HepG2 (cell line): ENCODE data around the gene CYP4A22. TPM values are rescaled to one million over a fixed set of nuclear protein-coding genes. Genes with fewer than 3 reads are reported as not detected.

Source experiments
- ADNP ChIP-seq: sonication (generic); formaldehyde crosslinking; IDR thresholded peaks from 2 replicates; pipeline ENCODE4 v1.4.0; 2020; ENCODE audit warnings: missing genetic modification reagents
- CAMTA2 ChIP-seq: sonication (generic); formaldehyde crosslinking; IDR thresholded peaks from 2 replicates; pipeline ENCODE4 v1.4.0; 2020; ENCODE audit warnings: mild to moderate bottlenecking, missing genetic modification reagents, borderline replicate concordance
- FOXK2 ChIP-seq: fragments of 450-650 bp; IDR thresholded peaks from 2 replicates; pipeline ENCODE4 v1.6.1; 2016
- KLF6 ChIP-seq: IDR thresholded peaks from 2 replicates; pipeline ENCODE4 v1.8.0; 2016; ENCODE audit warnings: missing biosample characterization, missing genetic modification reagents
- KMT2A ChIP-seq: sonication (generic); formaldehyde crosslinking; IDR thresholded peaks from 2 replicates; pipeline ENCODE4 v1.4.0; 2020; ENCODE audit warnings: missing genetic modification reagents
- ONECUT2 ChIP-seq: sonication (generic); formaldehyde crosslinking; IDR thresholded peaks from 2 replicates; pipeline ENCODE4 v1.4.0; 2020; ENCODE audit warnings: missing genetic modification reagents
- PAF1 ChIP-seq: IDR thresholded peaks from 2 replicates; pipeline ENCODE4 v1.6.1; 2016; ENCODE audit warnings: missing genetic modification reagents, missing compliant biosample characterization
- SCMH1 ChIP-seq: sonication (generic); formaldehyde crosslinking; IDR thresholded peaks from 2 replicates; pipeline ENCODE4 v1.9.0; 2021; ENCODE audit warnings: missing genetic modification reagents, mild to moderate bottlenecking, borderline replicate concordance
- SP140L ChIP-seq: sonication (generic); formaldehyde crosslinking; IDR thresholded peaks from 2 replicates; pipeline ENCODE4 v1.4.0; 2020; ENCODE audit warnings: missing genetic modification reagents, borderline replicate concordance
- ZFP90 ChIP-seq: sonication (generic); formaldehyde crosslinking; IDR thresholded peaks from 2 replicates; pipeline ENCODE4 v1.8.0; 2022; ENCODE audit warnings: missing genetic modification reagents, mild to moderate bottlenecking, inconsistent platforms, borderline replicate concordance
- ZNF33B ChIP-seq: sonication (generic); formaldehyde crosslinking; IDR thresholded peaks from 2 replicates; pipeline ENCODE4 v1.5.1; 2020; ENCODE audit warnings: mild to moderate bottlenecking, missing genetic modification reagents
- ZNF615 ChIP-seq: sonication (generic); formaldehyde crosslinking; IDR thresholded peaks from 2 replicates; pipeline ENCODE4 v1.5.0; 2020; ENCODE audit warnings: mild to moderate bottlenecking, missing genetic modification reagents, borderline replicate concordance
- ZNF775 ChIP-seq: sonication (generic); formaldehyde crosslinking; IDR thresholded peaks from 2 replicates; pipeline ENCODE4 v1.4.0; 2020; ENCODE audit warnings: missing genetic modification reagents, mild to moderate bottlenecking, moderate library complexity, borderline replicate concordance
- ZNF780A ChIP-seq: sonication (generic); formaldehyde crosslinking; IDR thresholded peaks from 2 replicates; pipeline ENCODE4 v1.8.0; 2022; ENCODE audit warnings: mild to moderate bottlenecking, missing genetic modification reagents, moderate library complexity
- ZNF782 ChIP-seq: sonication (generic); formaldehyde crosslinking; IDR thresholded peaks from 2 replicates; pipeline ENCODE4 v1.4.0; 2020; ENCODE audit warnings: missing genetic modification reagents, mild to moderate bottlenecking, borderline replicate concordance
- ZNF878 ChIP-seq: sonication (generic); formaldehyde crosslinking; IDR thresholded peaks from 2 replicates; pipeline ENCODE4 v1.8.1; 2023; ENCODE audit warnings: mild to moderate bottlenecking, missing genetic modification reagents, moderate library complexity
- polyA plus RNA-seq, 8 experiments: library from polyadenylated mRNA; depleted of rRNA in 3 of 8; stranded (reverse) in 7 of 8; unstranded in 1 of 8; fragments of >200 nt; fragmentation: Illumina TruSeq in 4 of 8; extraction: Trizol in 4 of 8; gene quantifications; 2 replicates each; pipeline versions ENCODE4 v1.2.1 to v1.2.3, GENCODE V29; 2011 to 2016; ENCODE audit warnings: low read depth in 4 of 8, missing spikeins in 1 of 8, mixed read lengths in 1 of 8; ENCODE audit not compliant: insufficient read depth in 1 of 8
- total RNA-seq, 5 experiments: library from RNA; depleted of rRNA; stranded (reverse); fragments of >200 nt; fragmentation: Illumina TruSeq; extraction: Trizol; gene quantifications; 2 replicates each; pipeline ENCODE4 v1.2.3, GENCODE V29; 2016; ENCODE audit warnings: low read depth in 1 of 5
- TF ChIP-seq, protein P1 (sequence below): sonication (generic); formaldehyde crosslinking; IDR thresholded peaks from 2 replicates; pipeline ENCODE4 v1.4.0; 2020; ENCODE audit warnings: missing genetic modification reagents, borderline replicate concordance
- TF ChIP-seq, protein P2 (sequence below): sonication (generic); formaldehyde crosslinking; IDR thresholded peaks from 2 replicates; pipeline ENCODE4 v1.9.0; 2021; ENCODE audit warnings: missing genetic modification reagents, borderline replicate concordance
- TF ChIP-seq, protein P3 (sequence below): sonication (generic); formaldehyde crosslinking; IDR thresholded peaks from 2 replicates; pipeline ENCODE4 v1.4.0; 2020; ENCODE audit warnings: missing genetic modification reagents
- TF ChIP-seq, protein P4 (sequence below): sonication (generic); formaldehyde crosslinking; IDR thresholded peaks from 2 replicates; pipeline ENCODE4 v1.5.1; 2020; ENCODE audit warnings: mild to moderate bottlenecking, missing genetic modification reagents, borderline replicate concordance

CYP4A22 gene
- total and polyA plus RNA-seq, 2 of the 13 experiments (the other 11 are each of a cell fraction or from before 2014, with no cell fraction given), result not detected

DNA sequence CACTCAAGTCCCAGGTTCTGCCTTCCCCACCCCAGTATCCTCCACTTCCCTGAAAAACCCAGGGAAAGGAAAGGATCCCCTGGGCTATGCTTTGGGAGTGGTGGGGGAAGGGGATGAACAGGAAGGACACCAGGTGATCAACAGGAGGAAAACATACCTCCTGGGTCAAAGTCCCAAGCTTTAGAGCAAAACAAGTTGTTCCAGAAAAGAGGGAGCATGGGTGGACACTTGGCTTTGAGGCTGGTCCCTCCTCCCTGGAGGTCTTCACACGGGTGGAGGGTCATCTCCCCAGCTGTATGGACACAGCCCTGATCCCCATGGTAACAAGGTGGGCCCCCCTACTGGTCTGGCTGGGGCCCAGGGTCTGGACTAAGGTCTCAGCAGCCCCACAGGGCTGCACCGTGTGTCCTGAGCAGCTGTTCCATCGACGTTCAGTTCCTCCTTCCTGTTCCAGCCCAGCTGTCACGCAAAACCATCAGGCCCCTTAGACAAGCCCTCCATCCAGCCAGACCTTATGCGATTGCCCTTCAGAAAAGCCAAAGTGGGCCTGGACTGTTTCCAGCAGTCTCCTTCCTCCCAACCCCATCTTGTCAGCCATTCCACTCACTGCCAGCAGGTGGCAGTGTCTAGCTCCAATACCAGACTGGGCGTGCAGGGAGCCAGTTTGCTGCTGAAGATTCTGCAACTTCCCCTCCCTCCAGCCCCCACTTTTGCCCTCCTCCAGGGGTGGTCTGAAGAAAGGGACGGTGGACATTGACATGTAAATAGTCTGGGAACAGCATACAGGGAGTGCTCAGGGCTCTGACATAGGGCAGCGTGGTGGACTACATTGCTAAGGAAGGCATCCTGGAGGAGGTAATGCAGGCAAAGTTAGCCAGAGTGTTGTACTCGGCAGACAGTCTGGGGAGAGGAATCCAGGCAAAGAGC is 55.5 kb downstream of the CYP4A22 start (continued):
- TF ChIP-seq, protein P1, sequence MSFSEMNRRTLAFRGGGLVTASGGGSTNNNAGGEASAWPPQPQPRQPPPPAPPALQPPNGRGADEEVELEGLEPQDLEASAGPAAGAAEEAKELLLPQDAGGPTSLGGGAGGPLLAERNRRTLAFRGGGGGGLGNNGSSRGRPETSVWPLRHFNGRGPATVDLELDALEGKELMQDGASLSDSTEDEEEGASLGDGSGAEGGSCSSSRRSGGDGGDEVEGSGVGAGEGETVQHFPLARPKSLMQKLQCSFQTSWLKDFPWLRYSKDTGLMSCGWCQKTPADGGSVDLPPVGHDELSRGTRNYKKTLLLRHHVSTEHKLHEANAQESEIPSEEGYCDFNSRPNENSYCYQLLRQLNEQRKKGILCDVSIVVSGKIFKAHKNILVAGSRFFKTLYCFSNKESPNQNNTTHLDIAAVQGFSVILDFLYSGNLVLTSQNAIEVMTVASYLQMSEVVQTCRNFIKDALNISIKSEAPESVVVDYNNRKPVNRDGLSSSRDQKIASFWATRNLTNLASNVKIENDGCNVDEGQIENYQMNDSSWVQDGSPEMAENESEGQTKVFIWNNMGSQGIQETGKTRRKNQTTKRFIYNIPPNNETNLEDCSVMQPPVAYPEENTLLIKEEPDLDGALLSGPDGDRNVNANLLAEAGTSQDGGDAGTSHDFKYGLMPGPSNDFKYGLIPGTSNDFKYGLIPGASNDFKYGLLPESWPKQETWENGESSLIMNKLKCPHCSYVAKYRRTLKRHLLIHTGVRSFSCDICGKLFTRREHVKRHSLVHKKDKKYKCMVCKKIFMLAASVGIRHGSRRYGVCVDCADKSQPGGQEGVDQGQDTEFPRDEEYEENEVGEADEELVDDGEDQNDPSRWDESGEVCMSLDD (CRISPR knock-in tag), result no peak
- TF ChIP-seq KMT2A (CRISPR knock-in tag) (peak; percentile 49; the same call in 1 of the 2 replicates), SCMH1 (CRISPR knock-in tag) (no peak), KLF6 (CRISPR knock-in tag) (no peak), CAMTA2 (CRISPR knock-in tag) (no peak), ZNF615 (CRISPR knock-in tag) (no peak), ONECUT2 (no peak), PAF1 (no peak), SP140L (CRISPR knock-in tag) (no peak; the same call in 1 of the 2 replicates), ZNF878 (CRISPR knock-in tag) (no peak), ADNP (CRISPR knock-in tag) (no peak), ZNF33B (CRISPR knock-in tag) (no peak), ZNF782 (CRISPR knock-in tag) (no peak), ZNF780A (CRISPR knock-in tag) (no peak), FOXK2 (no peak), ZFP90 (peak; percentile 57), ZNF775 (CRISPR knock-in tag) (no peak)
- TF ChIP-seq, protein P2, sequence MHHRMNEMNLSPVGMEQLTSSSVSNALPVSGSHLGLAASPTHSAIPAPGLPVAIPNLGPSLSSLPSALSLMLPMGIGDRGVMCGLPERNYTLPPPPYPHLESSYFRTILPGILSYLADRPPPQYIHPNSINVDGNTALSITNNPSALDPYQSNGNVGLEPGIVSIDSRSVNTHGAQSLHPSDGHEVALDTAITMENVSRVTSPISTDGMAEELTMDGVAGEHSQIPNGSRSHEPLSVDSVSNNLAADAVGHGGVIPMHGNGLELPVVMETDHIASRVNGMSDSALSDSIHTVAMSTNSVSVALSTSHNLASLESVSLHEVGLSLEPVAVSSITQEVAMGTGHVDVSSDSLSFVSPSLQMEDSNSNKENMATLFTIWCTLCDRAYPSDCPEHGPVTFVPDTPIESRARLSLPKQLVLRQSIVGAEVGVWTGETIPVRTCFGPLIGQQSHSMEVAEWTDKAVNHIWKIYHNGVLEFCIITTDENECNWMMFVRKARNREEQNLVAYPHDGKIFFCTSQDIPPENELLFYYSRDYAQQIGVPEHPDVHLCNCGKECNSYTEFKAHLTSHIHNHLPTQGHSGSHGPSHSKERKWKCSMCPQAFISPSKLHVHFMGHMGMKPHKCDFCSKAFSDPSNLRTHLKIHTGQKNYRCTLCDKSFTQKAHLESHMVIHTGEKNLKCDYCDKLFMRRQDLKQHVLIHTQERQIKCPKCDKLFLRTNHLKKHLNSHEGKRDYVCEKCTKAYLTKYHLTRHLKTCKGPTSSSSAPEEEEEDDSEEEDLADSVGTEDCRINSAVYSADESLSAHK, result no peak
- TF ChIP-seq, protein P3, sequence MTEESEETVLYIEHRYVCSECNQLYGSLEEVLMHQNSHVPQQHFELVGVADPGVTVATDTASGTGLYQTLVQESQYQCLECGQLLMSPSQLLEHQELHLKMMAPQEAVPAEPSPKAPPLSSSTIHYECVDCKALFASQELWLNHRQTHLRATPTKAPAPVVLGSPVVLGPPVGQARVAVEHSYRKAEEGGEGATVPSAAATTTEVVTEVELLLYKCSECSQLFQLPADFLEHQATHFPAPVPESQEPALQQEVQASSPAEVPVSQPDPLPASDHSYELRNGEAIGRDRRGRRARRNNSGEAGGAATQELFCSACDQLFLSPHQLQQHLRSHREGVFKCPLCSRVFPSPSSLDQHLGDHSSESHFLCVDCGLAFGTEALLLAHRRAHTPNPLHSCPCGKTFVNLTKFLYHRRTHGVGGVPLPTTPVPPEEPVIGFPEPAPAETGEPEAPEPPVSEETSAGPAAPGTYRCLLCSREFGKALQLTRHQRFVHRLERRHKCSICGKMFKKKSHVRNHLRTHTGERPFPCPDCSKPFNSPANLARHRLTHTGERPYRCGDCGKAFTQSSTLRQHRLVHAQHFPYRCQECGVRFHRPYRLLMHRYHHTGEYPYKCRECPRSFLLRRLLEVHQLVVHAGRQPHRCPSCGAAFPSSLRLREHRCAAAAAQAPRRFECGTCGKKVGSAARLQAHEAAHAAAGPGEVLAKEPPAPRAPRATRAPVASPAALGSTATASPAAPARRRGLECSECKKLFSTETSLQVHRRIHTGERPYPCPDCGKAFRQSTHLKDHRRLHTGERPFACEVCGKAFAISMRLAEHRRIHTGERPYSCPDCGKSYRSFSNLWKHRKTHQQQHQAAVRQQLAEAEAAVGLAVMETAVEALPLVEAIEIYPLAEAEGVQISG (CRISPR knock-in tag), result peak; percentile 64
- TF ChIP-seq, protein P4, sequence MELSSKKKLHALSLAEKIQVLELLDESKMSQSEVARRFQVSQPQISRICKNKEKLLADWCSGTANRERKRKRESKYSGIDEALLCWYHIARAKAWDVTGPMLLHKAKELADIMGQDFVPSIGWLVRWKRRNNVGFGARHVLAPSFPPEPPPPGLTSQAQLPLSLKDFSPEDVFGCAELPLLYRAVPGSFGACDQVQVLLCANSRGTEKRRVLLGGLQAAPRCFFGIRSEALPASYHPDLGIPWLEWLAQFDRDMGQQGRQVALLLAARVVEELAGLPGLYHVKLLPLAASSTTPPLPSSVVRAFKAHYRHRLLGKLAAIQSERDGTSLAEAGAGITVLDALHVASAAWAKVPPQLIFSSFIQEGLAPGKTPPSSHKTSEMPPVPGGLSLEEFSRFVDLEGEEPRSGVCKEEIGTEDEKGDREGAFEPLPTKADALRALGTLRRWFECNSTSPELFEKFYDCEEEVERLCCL, result no peak
